Activated gamma-delta T cell (primary cell): ENCODE results near the gene PRDM12.

Experiments used
- DNase-seq: peaks from one replicate; lab custom pipeline; 2025; lab: John Stamatoyannopoulos, UW

Gene PRDM12

GRCh38 chr9:130720762-130721161, 56.4 kb downstream of the PRDM12 start:
- no peak for DNase-seq

- no peak for DNase-seq
Observed at GRCh38 chr9:130728721-130729120, 64.3 kb downstream of the PRDM12 start.

GRCh38 chr9:130729145-130729544, 64.8 kb downstream of the PRDM12 start:
- no peak for DNase-seq

GRCh38 chr9:130731355-130731754, 67.0 kb downstream of the PRDM12 start:
- no peak for DNase-seq

GRCh38 chr9:130732136-130732535, 67.7 kb downstream of the PRDM12 start:
- DNase-seq = no peak
